Transverse colon (tissue), 4 donors: ENCODE measurements around the gene PON1. TPM values are rescaled to one million over a fixed set of nuclear protein-coding genes. Genes with fewer than 3 reads are reported as not detected.

Experiments used
- DNase-seq: peaks from one replicate; pipeline ENCODE4 v3.0.0-alpha.2; 2019
- H3K27ac ChIP-seq, 4 donors: fragments of 200-600 bp; sonication (generic); 2 replicates each; pipeline ENCODE4 v1.5.1; 2016 to 2018; ENCODE audit warnings: inconsistent platforms in 4 of 4
- H3K27me3 ChIP-seq: fragments of 200-600 bp; sonication (generic); 2 replicates; pipeline ENCODE4 v1.5.1; 2017; ENCODE audit warnings: inconsistent platforms
- H3K36me3 ChIP-seq, 4 donors: fragments of 200-600 bp; sonication (generic); 2 replicates each; pipeline ENCODE4 v1.5.1; 2017 to 2019; ENCODE audit warnings: inconsistent platforms in 4 of 4
- H3K4me1 ChIP-seq, 4 donors: fragments of 200-600 bp; sonication (generic); 2 replicates each; pipeline ENCODE4 v1.5.1; 2017 to 2020; ENCODE audit warnings: inconsistent platforms in 4 of 4
- H3K4me3 ChIP-seq, 4 donors: fragments of 200-600 bp; sonication (generic); 1 replicate in 1 of 4; 2 replicates in 3 of 4; pipeline versions ENCODE4 v1.5.1 to v1.6.1; 2017 to 2019; ENCODE audit warnings: inconsistent platforms in 4 of 4
- H3K9me3 ChIP-seq, 2 donors: fragments of 200-600 bp; sonication (generic); 2 replicates each; pipeline ENCODE4 v1.5.1; 2017 to 2019; ENCODE audit warnings: inconsistent platforms in 2 of 2
- EP300 ChIP-seq: sonication (generic); formaldehyde crosslinking; IDR thresholded peaks from one replicate; pipeline ENCODE4 v1.6.1; 2017; ENCODE audit warnings: antibody characterized with exemption, low read depth
- POLR2A ChIP-seq: fragments of 450-650 bp; IDR thresholded peaks from one replicate; pipeline ENCODE4 v1.6.1; 2016; ENCODE audit warnings: antibody characterized with exemption, mild to moderate bottlenecking, moderate library complexity
- POLR2AphosphoS5 ChIP-seq, 3 donors: sonication (generic); formaldehyde crosslinking; IDR thresholded peaks; one replicate each; pipeline ENCODE4 v1.6.1; 2016; ENCODE audit warnings: antibody characterized with exemption in 3 of 3
- WGBS, 2 donors: methylation state at CpG; one replicate each; pipeline ENCODE4 v1.1.5; 2018; ENCODE audit warnings: low coverage in 1 of 2; 5-methylcytosine and 5-hydroxymethylcytosine counted together
- in situ Hi-C, 4 donors: fragments of 200-750 bp; cut with MboI; loops; one replicate each; pipeline versions ENCODE4 v1.15.0 to v1.15.1; 2017; ENCODE audit warnings: low sequenced_read_pairs in 3 of 4, low pct_ligation_motif_present in 1 of 4, low pct_unique_long_range_greater_than_20kb in 1 of 4
- intact Hi-C: fragments of 100-400 bp; cut with DNase I; formaldehyde crosslinking; loops from one replicate; pipeline ENCODE4 v1.15.1; 2023; ENCODE audit warnings: low total_unique reads
- total RNA-seq, 4 donors: library from RNA; depleted of rRNA; stranded (reverse); fragments of >200 nt; gene quantifications; one replicate each; pipeline ENCODE4 v1.1.0, GENCODE V29; 2016
- TF ChIP-seq, protein P1 (sequence below), 5 experiments: fragments of 200-600 bp in 3 of 5; fragments of 450-650 bp in 2 of 5; sonication (generic) in 3 of 5; IDR thresholded peaks; 1 replicate in 2 of 5; 2 replicates in 3 of 5; pipeline ENCODE4 v1.5.1; 2016 to 2017; ENCODE audit warnings: antibody characterized with exemption in 5 of 5, inconsistent platforms in 3 of 5, mild to moderate bottlenecking in 2 of 5, moderate library complexity in 1 of 5

The PON1 gene
- total RNA-seq, 4 donors from 2014 or later: 1.6 TPM; not detected in 3

GRCh38 chr7:95330961-95331337, 6.6 kb upstream of the PON1 start:
- no peak for DNase-seq
- H3K9me3 ChIP-seq: no peaks in the 10 kb centered on the region
- no peaks in the 10 kb centered on the region for H3K36me3 ChIP-seq
- peaks cover 0 to 4% (median 0%) of the 10 kb centered on the region in 4 donors for H3K4me1 ChIP-seq
- TF ChIP-seq POLR2A (no peak), POLR2AphosphoS5 (IDR thresholded peaks at IDR 0.05) (no peak), EP300 (no peak)
- TF ChIP-seq, protein P1, sequence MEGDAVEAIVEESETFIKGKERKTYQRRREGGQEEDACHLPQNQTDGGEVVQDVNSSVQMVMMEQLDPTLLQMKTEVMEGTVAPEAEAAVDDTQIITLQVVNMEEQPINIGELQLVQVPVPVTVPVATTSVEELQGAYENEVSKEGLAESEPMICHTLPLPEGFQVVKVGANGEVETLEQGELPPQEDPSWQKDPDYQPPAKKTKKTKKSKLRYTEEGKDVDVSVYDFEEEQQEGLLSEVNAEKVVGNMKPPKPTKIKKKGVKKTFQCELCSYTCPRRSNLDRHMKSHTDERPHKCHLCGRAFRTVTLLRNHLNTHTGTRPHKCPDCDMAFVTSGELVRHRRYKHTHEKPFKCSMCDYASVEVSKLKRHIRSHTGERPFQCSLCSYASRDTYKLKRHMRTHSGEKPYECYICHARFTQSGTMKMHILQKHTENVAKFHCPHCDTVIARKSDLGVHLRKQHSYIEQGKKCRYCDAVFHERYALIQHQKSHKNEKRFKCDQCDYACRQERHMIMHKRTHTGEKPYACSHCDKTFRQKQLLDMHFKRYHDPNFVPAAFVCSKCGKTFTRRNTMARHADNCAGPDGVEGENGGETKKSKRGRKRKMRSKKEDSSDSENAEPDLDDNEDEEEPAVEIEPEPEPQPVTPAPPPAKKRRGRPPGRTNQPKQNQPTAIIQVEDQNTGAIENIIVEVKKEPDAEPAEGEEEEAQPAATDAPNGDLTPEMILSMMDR (IDR thresholded peaks at IDR 0.05): no peak
- WGBS, 2 donors: 100% methylated on average over 1 of the region's 1 CpG
- H3K27ac ChIP-seq: no peak overlapping the region
- no peaks in the 10 kb centered on the region for H3K27me3 ChIP-seq
- peak overlapping the region in 3 of 4 donors; percentile 13 to 39 (median 14) for H3K4me3 ChIP-seq
- in situ Hi-C loops: no loop called here
- intact Hi-C loops: no loop called here

DNA sequence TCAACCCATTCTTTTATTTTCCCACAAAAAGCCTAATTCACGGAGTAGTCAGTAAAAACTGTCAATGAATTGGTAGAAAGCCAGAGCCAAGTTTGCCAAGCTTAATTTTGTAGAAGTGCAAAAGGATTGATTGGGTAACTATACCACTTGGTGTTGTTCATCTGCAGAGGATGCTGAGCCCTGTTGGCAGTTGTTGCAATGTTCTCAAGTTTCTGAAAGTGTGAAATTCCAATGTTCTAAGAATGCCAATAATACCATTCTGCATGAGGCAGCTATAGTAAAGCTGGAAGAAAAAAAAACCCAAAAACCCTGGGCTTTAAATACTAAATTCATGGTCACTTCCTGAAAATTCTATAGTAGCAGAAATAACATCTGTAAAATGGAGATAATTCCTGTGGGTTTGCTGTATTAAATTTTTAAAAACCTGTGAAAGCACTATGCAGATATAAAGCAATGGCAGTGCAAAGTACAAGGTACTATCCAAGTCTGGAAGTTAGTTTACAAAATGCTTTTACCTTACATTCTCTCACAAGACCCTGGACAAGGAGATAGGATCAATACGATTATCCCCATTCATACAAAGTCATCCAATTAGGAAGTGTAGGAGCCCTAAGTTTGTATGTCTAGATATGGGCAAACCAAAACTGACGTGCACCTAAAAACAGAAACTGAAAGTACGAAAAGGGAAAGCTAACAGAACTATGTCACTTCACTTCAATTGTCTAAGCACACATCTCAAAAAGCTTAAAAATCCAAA, 6.0 kb upstream of the PON1 start:
- no peak for DNase-seq
- 19 to 28% methylated on average over 4 of the region's 4 CpGs for WGBS, 2 donors
- H3K4me1 ChIP-seq: peaks cover 0 to 4% (median 0%) of the 10 kb centered on the region in 4 donors
- H3K27ac ChIP-seq: no peak overlapping the region
- in situ Hi-C loops: no loop called here
- H3K36me3 ChIP-seq: no peaks in the 10 kb centered on the region
- intact Hi-C loops: no loop called here
- H3K9me3 ChIP-seq: no peaks in the 10 kb centered on the region
- H3K27me3 ChIP-seq: peaks cover under 1% of the 10 kb centered on the region
- peak overlapping the region in 3 of 4 donors; percentile 13 to 39 (median 14) for H3K4me3 ChIP-seq
- TF ChIP-seq, protein P1 (IDR thresholded peaks at IDR 0.05): no peak
- TF ChIP-seq POLR2A (no peak), EP300 (no peak), POLR2AphosphoS5 (IDR thresholded peaks at IDR 0.05) (no peak)

DNA sequence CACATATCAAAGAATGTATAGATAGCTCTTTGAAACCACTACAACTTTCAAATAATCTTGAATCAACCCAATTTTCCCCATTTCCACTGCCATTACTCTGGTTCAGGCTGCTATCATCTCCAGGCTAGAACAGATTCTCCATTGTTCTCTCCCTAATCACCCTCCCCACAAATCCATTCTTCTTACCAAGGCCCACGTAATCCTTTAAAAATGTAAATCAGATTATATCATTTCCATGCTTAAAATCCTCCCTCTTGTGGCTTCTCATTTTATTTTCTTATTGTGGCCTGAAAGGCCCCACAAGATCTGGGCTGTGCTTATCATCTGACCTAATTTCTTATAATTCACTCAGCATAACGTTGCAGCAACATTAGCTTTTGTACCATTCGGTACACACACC, 3.0 kb upstream of the PON1 start:
- Histone ChIP-seq H3K4me3 (no peak overlapping the region), H3K36me3 (no peaks in the 10 kb centered on the region), H3K27ac (no peak overlapping the region), H3K9me3 (no peaks in the 10 kb centered on the region), H3K27me3 (peaks cover 14% of the 10 kb centered on the region), H3K4me1 (peaks cover 0 to 4% (median 0%) of the 10 kb centered on the region in 4 donors)
- in situ Hi-C loops: no loop called here
- WGBS, 2 donors: 84 to 88% methylated on average over 3 of the region's 3 CpGs
- intact Hi-C loops: no loop called here
- no peak for DNase-seq
- TF ChIP-seq POLR2AphosphoS5 (IDR thresholded peaks at IDR 0.05): no peak
- TF ChIP-seq, protein P1 (IDR thresholded peaks at IDR 0.05): no peak
- TF ChIP-seq POLR2A: no peak
- TF ChIP-seq EP300: no peak

DNA sequence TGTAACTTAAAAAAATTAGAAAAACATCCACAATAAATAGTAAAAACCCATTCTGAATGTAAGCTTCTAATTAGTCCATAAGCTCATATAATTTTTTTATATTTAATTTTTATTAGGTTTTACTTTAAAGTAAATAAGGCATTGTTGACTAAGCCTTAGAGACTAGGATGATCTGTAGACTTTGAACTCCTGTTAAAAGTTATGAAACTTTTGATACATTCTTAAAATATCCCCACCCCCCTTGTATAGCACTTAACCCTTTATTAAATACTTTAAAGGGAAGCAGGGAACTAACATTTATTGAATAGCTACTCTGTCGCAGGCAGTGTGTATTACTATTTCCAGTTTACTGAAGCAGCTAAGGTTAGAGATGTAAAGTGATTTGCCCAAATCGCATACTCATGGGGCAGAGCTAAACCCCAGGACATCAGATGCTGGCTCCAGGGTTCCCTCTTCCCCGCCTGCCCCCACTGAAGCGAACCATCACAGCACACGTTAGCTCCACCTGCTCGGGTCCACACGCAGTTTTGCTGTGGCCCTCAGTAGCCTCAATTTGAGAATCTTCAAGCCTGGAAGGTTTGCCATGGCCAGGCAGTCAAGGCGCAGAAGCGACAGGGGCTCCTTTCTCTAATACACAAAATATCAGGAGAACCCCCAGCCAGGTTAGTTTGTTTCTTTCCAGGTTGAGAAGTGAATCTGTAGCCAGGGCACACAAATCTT, 762 bp downstream of the PON1 start:
- 86 to 90% methylated on average over 6 to 9 of the region's 9 CpGs for WGBS, 2 donors
- intact Hi-C loops: no loop called here

More for the DNA sequence above, 762 bp downstream of the PON1 start:
- Histone ChIP-seq H3K9me3 (no peaks in the 10 kb centered on the region), H3K36me3 (no peaks in the 10 kb centered on the region), H3K4me1 (no peaks in the 10 kb centered on the region), H3K27ac (no peak overlapping the region), H3K4me3 (no peak overlapping the region), H3K27me3 (peaks cover 14% of the 10 kb centered on the region)
- no peak for DNase-seq
- TF ChIP-seq, protein P1 (IDR thresholded peaks at IDR 0.05): no peak
- TF ChIP-seq POLR2AphosphoS5 (IDR thresholded peaks at IDR 0.05): no peak
- TF ChIP-seq POLR2A: no peak
- TF ChIP-seq EP300: no peak
- in situ Hi-C loops: no loop called here
